GM23338 (cell line): ENCODE data around the gene MLLT6.

Source experiments
- EZH2 ChIP-seq: fragments of 200-600 bp; sonication (generic); IDR thresholded peaks from one replicate; pipeline ENCODE4 v1.8.0; 2017; ENCODE audit warnings: antibody characterized with exemption, mild to moderate bottlenecking, low read depth; ENCODE audit not compliant: unreplicated experiment
- EZH2phosphoT487 ChIP-seq: fragments of 200-600 bp; sonication (generic); IDR thresholded peaks from one replicate; pipeline ENCODE4 v1.8.1; 2018; ENCODE audit warnings: antibody characterized with exemption; ENCODE audit not compliant: unreplicated experiment
- POLR2AphosphoS5 ChIP-seq: IDR thresholded peaks from 2 replicates; pipeline ENCODE4 v1.6.1; 2016; ENCODE audit warnings: antibody characterized with exemption, low read depth
- TF ChIP-seq, protein P1 (sequence below), 2 experiments: fragments of 200-600 bp in 1 of 2; sonication (generic) in 1 of 2; conservative IDR thresholded peaks; 2 replicates each; pipeline versions ENCODE4 v1.5.1 to v1.6.1; 2016 to 2017; ENCODE audit warnings: antibody characterized with exemption in 2 of 2, low read depth in 2 of 2, mild to moderate bottlenecking in 2 of 2, moderate library complexity in 1 of 2

DNA sequence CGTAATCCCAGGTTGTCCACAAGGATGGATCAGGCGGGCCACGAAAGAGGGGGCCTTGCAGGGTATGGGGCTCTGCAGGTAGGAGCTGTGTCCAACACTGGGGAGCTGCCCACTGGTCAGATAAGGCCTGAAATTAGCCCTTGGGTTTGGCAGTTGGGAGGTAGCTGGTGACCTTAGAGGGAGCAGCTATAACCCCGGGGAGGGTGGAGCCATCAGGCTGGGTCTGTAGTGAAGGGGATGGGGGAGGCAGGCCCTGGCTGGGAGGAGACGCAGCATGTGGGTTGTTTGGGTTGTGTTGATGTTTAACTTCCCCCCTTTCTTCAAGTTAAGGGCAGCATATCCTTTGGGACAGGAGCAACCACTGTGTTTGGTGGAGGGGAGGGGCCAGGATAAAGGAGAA lies 5.9 kb downstream of the MLLT6 start:
- TF ChIP-seq, protein P1, sequence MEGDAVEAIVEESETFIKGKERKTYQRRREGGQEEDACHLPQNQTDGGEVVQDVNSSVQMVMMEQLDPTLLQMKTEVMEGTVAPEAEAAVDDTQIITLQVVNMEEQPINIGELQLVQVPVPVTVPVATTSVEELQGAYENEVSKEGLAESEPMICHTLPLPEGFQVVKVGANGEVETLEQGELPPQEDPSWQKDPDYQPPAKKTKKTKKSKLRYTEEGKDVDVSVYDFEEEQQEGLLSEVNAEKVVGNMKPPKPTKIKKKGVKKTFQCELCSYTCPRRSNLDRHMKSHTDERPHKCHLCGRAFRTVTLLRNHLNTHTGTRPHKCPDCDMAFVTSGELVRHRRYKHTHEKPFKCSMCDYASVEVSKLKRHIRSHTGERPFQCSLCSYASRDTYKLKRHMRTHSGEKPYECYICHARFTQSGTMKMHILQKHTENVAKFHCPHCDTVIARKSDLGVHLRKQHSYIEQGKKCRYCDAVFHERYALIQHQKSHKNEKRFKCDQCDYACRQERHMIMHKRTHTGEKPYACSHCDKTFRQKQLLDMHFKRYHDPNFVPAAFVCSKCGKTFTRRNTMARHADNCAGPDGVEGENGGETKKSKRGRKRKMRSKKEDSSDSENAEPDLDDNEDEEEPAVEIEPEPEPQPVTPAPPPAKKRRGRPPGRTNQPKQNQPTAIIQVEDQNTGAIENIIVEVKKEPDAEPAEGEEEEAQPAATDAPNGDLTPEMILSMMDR (conservative IDR thresholded peaks at IDR 0.05; ENCODE audit: low read depth in 2 of 2) = no peak
- no peak for TF ChIP-seq POLR2AphosphoS5
- no peak for TF ChIP-seq EZH2
- no peak for TF ChIP-seq EZH2phosphoT487
